HepG2 (cell line): ENCODE data around the gene TIMP3. TPM values are rescaled to one million over a fixed set of nuclear protein-coding genes. Genes with fewer than 3 reads are reported as not detected.
A peak's percentile ranks its signal among the peaks of the same experiment; 100 is the strongest.

ENCODE experiments used
- AHDC1 ChIP-seq: sonication (generic); formaldehyde crosslinking; IDR thresholded peaks from 2 replicates; pipeline ENCODE4 v1.5.1; 2020; ENCODE audit warnings: mild to moderate bottlenecking, missing genetic modification reagents, borderline replicate concordance
- FOXJ3 ChIP-seq: sonication (generic); formaldehyde crosslinking; IDR thresholded peaks from 2 replicates; pipeline ENCODE4 v1.4.0; 2020; ENCODE audit warnings: missing genetic modification reagents, mild to moderate bottlenecking, borderline replicate concordance
- FOXP1 ChIP-seq, 2 experiments: fragments of 450-650 bp in 1 of 2; IDR thresholded peaks; 2 replicates each; pipeline ENCODE4 v1.6.1; 2017 to 2018; ENCODE audit warnings: antibody characterized with exemption in 1 of 2
- GMEB1 ChIP-seq: sonication (generic); formaldehyde crosslinking; IDR thresholded peaks from 2 replicates; pipeline ENCODE4 v1.5.1; 2020; ENCODE audit warnings: missing genetic modification reagents, mild to moderate bottlenecking, borderline replicate concordance
- LCORL ChIP-seq, 2 experiments: fragments of 450-650 bp in 1 of 2; sonication (generic) in 1 of 2; formaldehyde crosslinking in 1 of 2; IDR thresholded peaks; 2 replicates each; pipeline versions ENCODE4 v1.5.0 to v1.6.1; 2017 to 2020; ENCODE audit warnings: antibody characterized with exemption in 1 of 2, missing genetic modification reagents in 1 of 2
- MAF1 ChIP-seq: sonication (generic); formaldehyde crosslinking; IDR thresholded peaks from 2 replicates; pipeline ENCODE4 v1.5.0; 2020; ENCODE audit warnings: missing genetic modification reagents, borderline replicate concordance
- MEF2D ChIP-seq: sonication (generic); formaldehyde crosslinking; IDR thresholded peaks from 2 replicates; pipeline ENCODE4 v1.5.1; 2020; ENCODE audit warnings: mild to moderate bottlenecking, missing genetic modification reagents
- NCOR1 ChIP-seq: fragments of 200-600 bp; sonication (generic); IDR thresholded peaks from 2 replicates; pipeline ENCODE4 v1.7.0; 2017; ENCODE audit warnings: antibody characterized with exemption, low read length, borderline replicate concordance
- SALL1 ChIP-seq: sonication (generic); formaldehyde crosslinking; IDR thresholded peaks from 2 replicates; pipeline ENCODE4 v1.8.0; 2022; ENCODE audit warnings: mild to moderate bottlenecking, missing genetic modification reagents
- ZNF124 ChIP-seq: sonication (generic); formaldehyde crosslinking; IDR thresholded peaks from 2 replicates; pipeline ENCODE4 v1.4.0; 2020; ENCODE audit warnings: missing genetic modification reagents
- ZNF18 ChIP-seq: sonication (generic); formaldehyde crosslinking; IDR thresholded peaks from 2 replicates; pipeline ENCODE4 v1.8.0; 2022; ENCODE audit warnings: mild to moderate bottlenecking, missing genetic modification reagents; ENCODE audit not compliant: insufficient replicate concordance
- ZNF430 ChIP-seq: sonication (generic); formaldehyde crosslinking; IDR thresholded peaks from 2 replicates; pipeline ENCODE4 v1.9.0; 2021; ENCODE audit warnings: mild to moderate bottlenecking, missing genetic modification reagents
- ZNF644 ChIP-seq: IDR thresholded peaks from 2 replicates; pipeline ENCODE4 v1.6.1; 2016; ENCODE audit warnings: low read depth
- ZXDC ChIP-seq: sonication (generic); formaldehyde crosslinking; IDR thresholded peaks from 2 replicates; pipeline ENCODE4 v1.5.0; 2020; ENCODE audit warnings: mild to moderate bottlenecking, missing genetic modification reagents
- polyA plus RNA-seq, 8 experiments: library from polyadenylated mRNA; depleted of rRNA in 3 of 8; stranded (reverse) in 7 of 8; unstranded in 1 of 8; fragments of >200 nt; fragmentation: Illumina TruSeq in 4 of 8; extraction: Trizol in 4 of 8; gene quantifications; 2 replicates each; pipeline versions ENCODE4 v1.2.1 to v1.2.3, GENCODE V29; 2011 to 2016; ENCODE audit warnings: low read depth in 4 of 8, missing spikeins in 1 of 8, mixed read lengths in 1 of 8; ENCODE audit not compliant: insufficient read depth in 1 of 8
- total RNA-seq, 5 experiments: library from RNA; depleted of rRNA; stranded (reverse); fragments of >200 nt; fragmentation: Illumina TruSeq; extraction: Trizol; gene quantifications; 2 replicates each; pipeline ENCODE4 v1.2.3, GENCODE V29; 2016; ENCODE audit warnings: low read depth in 1 of 5

Gene TIMP3
- total and polyA plus RNA-seq, 2 of the 13 experiments (the other 11 are each of a cell fraction or from before 2014, with no cell fraction given), result 57.3 to 86.6 TPM

- 0 out of 2 replicates have a peak, but pooled peaks have one; percentile 27 for TF ChIP-seq GMEB1 (CRISPR knock-in tag)
- TF ChIP-seq LCORL (IDR thresholded peaks at IDR 0.05), result no peak
- peak; percentile 31; the same call in 1 of the 2 replicates for TF ChIP-seq LCORL (CRISPR knock-in tag; IDR thresholded peaks at IDR 0.05)
- TF ChIP-seq MEF2D (CRISPR knock-in tag), result no peak
- TF ChIP-seq AHDC1, result peak; percentile 80; the same call in 1 of the 2 replicates
- TF ChIP-seq ZNF644 (CRISPR knock-in tag), result 0 out of 2 replicates have a peak, but pooled peaks have one; percentile 40
- TF ChIP-seq ZNF124 (CRISPR knock-in tag), result no peak
- peak; percentile 46; the same call in 1 of the 2 replicates for TF ChIP-seq FOXJ3
- TF ChIP-seq MAF1 (CRISPR knock-in tag), result no peak
- TF ChIP-seq ZNF430 (CRISPR knock-in tag), result 0 out of 2 replicates have a peak, but pooled peaks have one; percentile 44
- TF ChIP-seq ZNF18, result peak; percentile 24
- TF ChIP-seq NCOR1, result peak; percentile 33; the same call in 1 of the 2 replicates
- TF ChIP-seq ZXDC, result peak; percentile 66
- peak; percentile 90 for TF ChIP-seq SALL1 (CRISPR knock-in tag)
- TF ChIP-seq FOXP1 (IDR thresholded peaks at IDR 0.05), result no peak
- TF ChIP-seq FOXP1 (CRISPR knock-in tag; IDR thresholded peaks at IDR 0.05), result peak; percentile 49; the same call in 1 of the 2 replicates
Measured at GRCh38 chr22:32794449-32795213, 6.9 kb upstream of the TIMP3 start (continued).
